ENCODE data around the gene APBA1. TPM values are rescaled to one million over a fixed set of nuclear protein-coding genes. Genes with fewer than 3 reads are reported as not detected.

The APBA1 gene
- total RNA-seq, 1 experiment from 2014 or later: 0.34 TPM

DNA sequence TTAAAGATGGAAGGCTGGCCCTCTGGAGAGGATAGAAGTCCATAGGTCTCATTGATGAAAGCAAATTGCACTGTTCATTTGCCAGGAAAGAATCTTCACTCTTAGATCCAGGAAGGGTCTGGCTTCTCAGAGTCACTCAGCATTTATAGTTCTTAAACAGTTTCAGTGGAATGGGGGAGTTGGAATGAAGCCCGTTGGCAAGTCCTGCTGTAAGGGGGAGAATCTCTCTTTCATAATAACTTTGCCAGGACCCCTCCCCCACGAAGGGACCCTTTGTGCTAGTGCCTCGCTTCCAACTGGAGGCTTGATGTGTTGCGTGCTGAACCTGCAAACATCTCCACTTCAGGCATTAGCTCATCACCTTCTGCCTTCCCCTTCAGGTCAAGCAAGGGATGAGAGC is 290.0 kb downstream of the APBA1 start:
- no peak for DNase-seq
- no peaks in the 10 kb centered on the region for H3K4me1 ChIP-seq
- H3K36me3 ChIP-seq (ENCODE audit: control insufficient read depth, insufficient read depth, low read length): no peaks in the 10 kb centered on the region
- Mint-ChIP-seq H3K27me3 (ENCODE audit: insufficient read depth, unreplicated experiment) (no peaks in the 10 kb centered on the region), H3K27ac (ENCODE audit: unreplicated experiment) (no peak overlapping the region), H3K9me3 (ENCODE audit: unreplicated experiment) (no peaks in the 10 kb centered on the region), H3K4me1 (ENCODE audit: low read depth, unreplicated experiment) (no peaks in the 10 kb centered on the region), H3K36me3 (ENCODE audit: insufficient read depth, unreplicated experiment) (no peaks in the 10 kb centered on the region), H3K4me3 (ENCODE audit: unreplicated experiment) (no peak overlapping the region)
- POLR2A ChIA-PET: no interaction called here
- no peak overlapping the region for H3K4me3 ChIP-seq (ENCODE audit: low read depth, low read length)
- no peaks in the 10 kb centered on the region for H3K9me3 ChIP-seq
- no TSS peak for BruUV-seq (replicated peaks)
- no peaks in the 10 kb centered on the region for H3K27me3 ChIP-seq (replicated peaks; ENCODE audit: control insufficient read depth, insufficient read depth, low read length)
- TF ChIP-seq, protein P1, sequence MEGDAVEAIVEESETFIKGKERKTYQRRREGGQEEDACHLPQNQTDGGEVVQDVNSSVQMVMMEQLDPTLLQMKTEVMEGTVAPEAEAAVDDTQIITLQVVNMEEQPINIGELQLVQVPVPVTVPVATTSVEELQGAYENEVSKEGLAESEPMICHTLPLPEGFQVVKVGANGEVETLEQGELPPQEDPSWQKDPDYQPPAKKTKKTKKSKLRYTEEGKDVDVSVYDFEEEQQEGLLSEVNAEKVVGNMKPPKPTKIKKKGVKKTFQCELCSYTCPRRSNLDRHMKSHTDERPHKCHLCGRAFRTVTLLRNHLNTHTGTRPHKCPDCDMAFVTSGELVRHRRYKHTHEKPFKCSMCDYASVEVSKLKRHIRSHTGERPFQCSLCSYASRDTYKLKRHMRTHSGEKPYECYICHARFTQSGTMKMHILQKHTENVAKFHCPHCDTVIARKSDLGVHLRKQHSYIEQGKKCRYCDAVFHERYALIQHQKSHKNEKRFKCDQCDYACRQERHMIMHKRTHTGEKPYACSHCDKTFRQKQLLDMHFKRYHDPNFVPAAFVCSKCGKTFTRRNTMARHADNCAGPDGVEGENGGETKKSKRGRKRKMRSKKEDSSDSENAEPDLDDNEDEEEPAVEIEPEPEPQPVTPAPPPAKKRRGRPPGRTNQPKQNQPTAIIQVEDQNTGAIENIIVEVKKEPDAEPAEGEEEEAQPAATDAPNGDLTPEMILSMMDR (IDR thresholded peaks at IDR 0.05; ENCODE audit: insufficient read depth in 1 of 2, low read depth in 1 of 2, low read length in 1 of 2, severe bottlenecking in 1 of 2, unreplicated experiment in 1 of 2): no peak
- intact Hi-C loops (cut with micrococcal nuclease; ENCODE audit: unreplicated experiment): no loop called here
- CTCF ChIA-PET: no interaction called here

DNA sequence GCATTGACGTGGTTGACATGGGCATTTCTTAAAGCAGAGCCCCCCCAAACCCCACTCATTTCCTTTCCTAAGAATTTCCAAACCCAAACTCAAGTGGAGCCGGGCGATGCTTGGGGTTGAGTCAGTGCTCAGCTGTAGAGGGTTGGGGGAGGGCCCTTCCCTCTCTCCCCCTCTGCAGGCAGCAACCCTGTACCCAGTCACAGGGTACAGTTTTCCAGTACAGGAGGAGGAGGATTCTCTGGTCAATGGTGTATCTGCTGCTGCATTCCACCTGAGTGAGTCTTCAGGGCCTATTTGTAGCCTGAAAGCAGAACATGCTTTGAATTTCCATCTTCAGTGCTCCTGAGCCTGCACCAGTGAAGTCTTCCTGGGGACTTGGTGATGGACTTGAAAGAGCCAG is 291.4 kb downstream of the APBA1 start:
- Histone ChIP-seq H3K4me3 (ENCODE audit: low read depth, low read length) (no peak overlapping the region), H3K9me3 (no peaks in the 10 kb centered on the region), H3K4me1 (no peaks in the 10 kb centered on the region), H3K27me3 (replicated peaks; ENCODE audit: control insufficient read depth, insufficient read depth, low read length) (no peaks in the 10 kb centered on the region), H3K36me3 (ENCODE audit: control insufficient read depth, insufficient read depth, low read length) (no peaks in the 10 kb centered on the region)
- Mint-ChIP-seq H3K4me1 (ENCODE audit: low read depth, unreplicated experiment) (no peaks in the 10 kb centered on the region), H3K27me3 (ENCODE audit: insufficient read depth, unreplicated experiment) (no peaks in the 10 kb centered on the region), H3K27ac (ENCODE audit: unreplicated experiment) (no peak overlapping the region), H3K9me3 (ENCODE audit: unreplicated experiment) (no peaks in the 10 kb centered on the region), H3K4me3 (ENCODE audit: unreplicated experiment) (no peak overlapping the region), H3K36me3 (ENCODE audit: insufficient read depth, unreplicated experiment) (no peaks in the 10 kb centered on the region)
- BruUV-seq (replicated peaks): no TSS peak
- ChIA-PET POLR2A (no interaction called here), CTCF (no interaction called here)
- no peak for DNase-seq
- TF ChIP-seq, protein P1 (IDR thresholded peaks at IDR 0.05; ENCODE audit: insufficient read depth in 1 of 2, low read depth in 1 of 2, low read length in 1 of 2, severe bottlenecking in 1 of 2, unreplicated experiment in 1 of 2): no peak
- intact Hi-C loops (cut with micrococcal nuclease; ENCODE audit: unreplicated experiment): no loop called here

DNA sequence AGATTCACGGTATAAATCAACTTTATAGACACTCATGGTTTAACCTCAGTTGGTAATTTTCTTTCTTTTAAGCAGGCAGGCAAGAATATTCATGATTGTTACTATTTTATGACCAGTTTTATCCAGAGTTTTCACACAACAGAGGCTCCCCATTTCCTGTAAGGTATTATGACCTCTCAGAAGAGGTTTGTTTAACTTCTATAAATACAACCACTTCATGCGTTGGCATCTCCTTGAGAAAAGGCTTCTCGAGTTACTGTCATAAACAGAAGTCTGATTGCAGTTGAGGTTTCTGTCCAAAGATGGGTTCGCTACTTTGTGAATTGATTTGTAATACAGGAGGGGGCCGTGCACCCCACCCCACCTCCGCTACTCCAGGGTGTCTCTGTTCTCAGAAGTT is 291.9 kb downstream of the APBA1 start:
- no peaks in the 10 kb centered on the region for H3K4me1 Mint-ChIP-seq (ENCODE audit: low read depth, unreplicated experiment)
- no peak for DNase-seq
- intact Hi-C loops (cut with micrococcal nuclease; ENCODE audit: unreplicated experiment): no loop called here
- no peaks in the 10 kb centered on the region for H3K4me1 ChIP-seq
- ChIA-PET POLR2A (no interaction called here), CTCF (no interaction called here)
- no peak overlapping the region for H3K4me3 ChIP-seq (ENCODE audit: low read depth, low read length)
- no TSS peak for BruUV-seq (replicated peaks)
- H3K27me3 Mint-ChIP-seq (ENCODE audit: insufficient read depth, unreplicated experiment): no peaks in the 10 kb centered on the region
- no peak overlapping the region for H3K4me3 Mint-ChIP-seq (ENCODE audit: unreplicated experiment)
- no peaks in the 10 kb centered on the region for H3K9me3 Mint-ChIP-seq (ENCODE audit: unreplicated experiment)
- no peaks in the 10 kb centered on the region for H3K36me3 Mint-ChIP-seq (ENCODE audit: insufficient read depth, unreplicated experiment)
- no peak overlapping the region for H3K27ac Mint-ChIP-seq (ENCODE audit: unreplicated experiment)
- no peaks in the 10 kb centered on the region for H3K9me3 ChIP-seq
- H3K36me3 ChIP-seq (ENCODE audit: control insufficient read depth, insufficient read depth, low read length): no peaks in the 10 kb centered on the region
- TF ChIP-seq, protein P1 (IDR thresholded peaks at IDR 0.05; ENCODE audit: insufficient read depth in 1 of 2, low read depth in 1 of 2, low read length in 1 of 2, severe bottlenecking in 1 of 2, unreplicated experiment in 1 of 2): no peak
- H3K27me3 ChIP-seq (replicated peaks; ENCODE audit: control insufficient read depth, insufficient read depth, low read length): no peaks in the 10 kb centered on the region
